Measurements from ENCODE around the gene C1GALT1.
"Not testable (repeated sequence)": the region's sequence is repeated elsewhere in the genome, so short reads cannot be mapped to it uniquely, and the experiment has no call there.

C1GALT1 gene

DNA sequence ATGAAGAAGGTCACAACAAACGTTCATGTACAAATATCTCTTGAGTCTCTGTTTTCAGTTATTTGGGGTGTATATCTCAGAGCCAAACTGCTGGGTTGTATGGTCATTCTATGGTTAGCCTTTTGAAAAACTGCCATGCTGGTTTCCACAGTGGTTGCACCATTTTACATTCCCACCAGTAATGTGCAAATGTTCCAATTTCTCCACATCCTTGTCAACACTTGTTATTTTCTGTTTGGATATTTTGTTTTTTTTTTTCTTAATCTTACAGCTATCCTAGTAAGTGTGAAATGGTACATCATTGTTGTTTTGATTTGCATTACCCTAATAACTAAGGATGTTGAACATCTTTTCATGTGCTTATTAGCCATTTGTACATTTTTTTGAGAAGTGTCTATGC lies 13.0 kb upstream of the C1GALT1 start:
- no peak for DNase-seq (ENCODE audit: low spot score)

DNA sequence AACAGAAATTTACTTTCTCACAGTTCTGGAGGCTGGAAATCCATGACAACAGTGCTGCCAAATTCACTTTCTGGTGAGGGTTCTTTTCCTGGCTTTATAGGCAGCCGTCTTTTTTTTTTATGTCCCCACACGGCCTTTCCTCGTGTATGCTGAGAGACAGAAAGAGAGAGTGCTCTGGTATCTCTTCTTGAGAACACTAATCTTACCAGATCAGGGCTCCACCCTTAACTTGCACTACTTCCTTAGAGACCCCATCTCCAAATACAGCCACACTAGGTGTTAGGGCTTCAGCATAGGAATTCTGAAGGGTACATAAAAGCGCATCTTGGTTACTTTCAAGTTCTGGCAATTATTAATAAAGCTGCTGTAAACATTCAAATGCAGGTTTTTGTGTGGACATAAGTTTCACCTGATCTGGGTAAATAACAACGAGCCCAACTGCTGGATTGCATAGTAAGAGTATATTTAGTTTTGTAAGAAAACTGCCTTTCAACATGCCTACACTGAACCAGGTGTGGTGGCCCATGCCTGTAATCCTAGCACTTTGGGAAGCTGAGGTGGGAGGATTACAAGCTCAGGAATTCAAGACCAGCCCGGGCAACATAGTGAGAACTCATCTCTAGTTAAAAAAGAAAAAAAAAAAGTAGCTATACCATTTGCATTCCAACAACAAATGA lies 8.2 kb upstream of the C1GALT1 start:
- DNase-seq (ENCODE audit: low spot score): no peak

DNA sequence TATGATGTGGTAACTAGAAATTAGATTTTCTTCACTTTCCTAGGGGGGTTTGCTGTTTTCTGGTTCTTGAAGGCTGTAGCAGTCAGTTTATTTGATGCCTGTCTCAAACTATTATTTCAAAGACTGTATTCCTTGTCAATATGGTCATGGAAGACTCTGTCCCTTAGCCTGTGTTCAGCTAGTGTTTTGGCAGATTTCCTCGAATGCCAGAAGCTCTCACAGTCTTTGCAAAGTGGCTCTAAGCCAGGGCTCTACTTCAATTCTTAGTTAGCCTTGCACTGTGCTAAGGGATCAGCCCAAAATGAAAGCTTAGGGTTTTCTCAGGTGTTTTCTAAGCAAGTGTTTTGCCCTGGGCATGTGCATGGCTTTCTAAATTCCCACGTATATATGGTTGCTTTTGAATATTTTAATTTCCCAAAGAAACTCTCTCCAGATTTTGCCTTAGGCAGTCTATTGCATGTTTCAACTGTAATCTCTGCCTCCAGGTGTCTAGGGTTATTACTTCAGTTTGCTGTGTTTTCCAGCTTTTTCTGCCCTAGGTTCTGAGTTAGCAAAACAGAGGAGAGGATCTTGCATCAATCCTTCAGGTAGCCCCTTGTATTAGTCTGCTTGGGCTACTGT lies 7.2 kb upstream of the C1GALT1 start:
- DNase-seq (ENCODE audit: low spot score): no peak

DNA sequence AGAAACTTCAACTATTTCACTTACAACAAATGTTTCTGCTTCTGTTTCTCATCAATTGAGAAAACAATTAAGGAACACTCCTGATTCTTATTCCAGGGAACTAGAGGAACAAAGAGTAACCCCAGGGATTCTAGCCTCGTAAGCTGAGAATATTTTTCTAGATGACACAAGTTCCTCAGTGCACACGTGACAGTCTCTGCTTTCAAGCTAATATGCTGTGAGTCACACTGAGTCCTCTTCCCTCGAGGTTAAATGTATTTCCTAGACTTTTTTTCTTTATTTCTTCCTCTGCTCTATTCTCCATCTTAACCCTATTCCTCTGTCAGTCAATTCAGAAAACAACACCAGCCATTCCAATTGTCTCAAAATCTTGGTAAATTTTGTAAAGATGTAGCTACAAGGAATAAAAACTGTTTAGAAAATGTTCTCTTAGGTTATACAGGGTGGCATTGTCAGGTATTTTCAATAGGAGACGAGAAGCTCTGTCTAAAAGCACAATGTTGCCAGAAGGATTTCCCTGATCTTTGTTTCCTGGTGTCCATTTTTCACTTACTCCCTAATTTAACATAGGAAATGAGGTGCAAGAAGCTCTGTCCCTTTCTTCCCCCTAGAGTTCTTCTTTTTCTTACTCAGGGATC lies 5.8 kb upstream of the C1GALT1 start:
- no peak for DNase-seq (ENCODE audit: low spot score)

DNA sequence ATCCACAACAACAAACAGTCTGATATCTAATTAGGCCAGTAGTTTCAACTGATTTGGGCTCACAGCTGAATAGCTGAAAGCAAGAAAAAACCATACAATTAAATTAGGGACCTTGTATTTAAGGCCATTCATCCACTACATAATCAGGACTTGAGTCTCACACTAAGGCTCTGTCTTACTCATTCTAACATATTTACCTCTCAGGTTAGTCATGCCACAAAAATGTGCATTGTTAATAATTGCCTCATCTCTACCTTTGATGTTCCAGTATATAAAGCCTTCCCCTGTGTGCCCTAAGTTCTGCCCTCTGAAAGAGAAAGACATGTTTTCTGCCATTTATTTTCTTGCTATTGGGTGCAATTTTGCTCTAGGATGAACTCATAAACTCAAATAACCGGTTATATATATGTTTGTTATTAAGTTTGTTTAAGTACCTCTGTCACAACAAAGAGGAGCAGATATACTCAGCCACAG lies 5.3 kb upstream of the C1GALT1 start:
- peak; percentile 30 for DNase-seq (ENCODE audit: low spot score)

DNA sequence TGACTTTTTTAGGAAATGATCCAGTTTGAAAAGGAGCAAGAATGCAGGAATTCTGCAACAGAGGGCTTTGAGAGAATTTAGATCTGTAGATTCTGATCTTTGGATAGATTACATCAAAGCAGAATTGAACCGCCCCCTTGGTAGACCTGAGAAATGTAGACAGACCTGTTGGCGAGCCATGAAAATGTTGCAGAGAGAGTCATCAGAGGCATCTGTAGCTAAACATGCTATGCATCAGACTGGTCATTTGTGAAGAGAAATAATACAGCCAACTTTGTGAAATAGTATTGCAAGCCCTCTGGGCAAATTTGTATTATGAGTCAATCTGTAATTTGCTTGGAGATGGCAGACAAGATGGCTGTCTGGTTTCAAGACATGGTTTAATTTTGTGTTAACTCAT lies 4.3 kb upstream of the C1GALT1 start:
- no peak for DNase-seq (ENCODE audit: low spot score)

DNA sequence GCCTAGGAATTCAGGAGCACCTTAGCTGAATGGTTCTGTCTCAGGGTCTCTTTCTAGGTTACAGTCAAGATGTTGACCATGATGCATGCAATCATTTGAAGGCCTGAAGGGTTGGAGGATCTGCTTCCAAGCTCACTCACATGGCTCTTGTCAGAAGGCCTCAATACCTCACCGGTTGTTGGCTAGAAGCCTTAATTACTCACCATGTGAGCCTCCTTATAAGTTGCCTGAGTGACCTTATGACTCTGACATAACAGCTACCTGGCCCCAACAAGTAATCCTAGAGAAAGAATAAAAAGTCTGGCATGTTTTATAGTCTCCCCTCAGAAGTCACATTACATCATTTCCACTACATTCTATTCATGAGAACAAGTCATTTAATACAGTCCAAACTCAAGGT lies 3.4 kb upstream of the C1GALT1 start:
- no peak for DNase-seq (ENCODE audit: low spot score)

DNA sequence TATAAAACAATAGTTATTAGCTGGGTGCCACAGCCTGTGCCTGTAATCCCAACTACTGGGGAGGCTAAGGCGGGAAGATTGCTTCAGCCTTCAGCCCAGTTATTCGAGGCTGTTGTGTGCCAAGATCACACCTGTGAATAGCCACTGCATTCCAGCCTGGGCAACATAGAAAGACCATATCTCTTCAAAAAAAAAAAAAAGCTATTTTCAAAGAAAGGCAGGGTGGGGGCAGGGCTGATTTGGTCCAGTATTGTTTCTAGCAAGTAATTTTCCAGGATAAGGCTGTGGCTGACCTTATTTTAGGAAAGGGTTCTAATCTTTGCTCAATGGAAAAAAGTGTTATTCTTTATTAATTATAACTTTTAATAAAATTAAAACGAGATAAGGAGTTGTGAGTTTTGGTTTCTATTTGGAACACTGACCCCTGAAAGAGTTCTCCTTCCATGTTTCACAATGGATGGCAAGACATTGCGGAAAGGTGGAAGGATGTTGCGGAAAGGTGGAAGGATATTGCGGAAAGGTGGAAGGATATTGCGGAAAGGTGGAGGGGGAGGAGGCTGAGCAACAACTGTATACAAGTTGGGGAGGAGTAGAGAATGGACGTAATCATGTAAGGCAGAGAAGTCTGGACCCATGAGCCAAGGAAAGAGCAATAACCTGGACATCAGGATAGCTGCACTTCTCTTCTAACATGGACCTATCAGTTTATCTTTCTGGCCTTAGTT lies 1.5 kb upstream of the C1GALT1 start:
- no peak for DNase-seq (ENCODE audit: low spot score)

DNA sequence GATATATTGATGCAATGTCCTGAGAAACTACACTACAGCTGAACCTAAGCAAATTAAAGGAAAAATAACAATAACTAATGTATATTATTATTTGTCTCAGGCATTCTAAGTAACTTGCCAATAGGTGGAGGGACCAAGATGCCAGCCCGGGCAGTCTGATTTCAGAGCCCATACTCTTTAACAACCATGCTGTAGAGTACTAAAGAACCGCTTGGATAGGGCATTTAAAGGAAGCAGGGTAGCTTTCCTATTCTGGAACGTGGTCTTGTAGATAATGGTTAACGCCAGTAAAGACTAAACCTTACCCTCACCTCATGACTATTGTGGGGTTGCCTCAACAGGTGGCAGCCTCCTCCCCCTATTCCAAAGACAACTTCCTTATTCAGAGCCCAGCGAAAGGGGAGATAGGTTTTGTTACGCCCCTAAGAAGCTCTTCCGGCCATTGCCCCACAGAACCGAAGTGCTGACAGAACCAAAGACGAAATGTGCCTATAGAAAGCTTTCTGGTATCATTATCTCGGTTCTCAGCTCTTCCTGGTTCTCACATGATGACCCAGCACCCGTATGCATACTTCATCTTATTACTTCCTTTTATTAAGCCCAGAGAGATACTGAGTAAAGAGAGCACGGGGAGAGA lies 707 bp upstream of the C1GALT1 start:
- peak; percentile 44 for DNase-seq (ENCODE audit: low spot score)

DNA sequence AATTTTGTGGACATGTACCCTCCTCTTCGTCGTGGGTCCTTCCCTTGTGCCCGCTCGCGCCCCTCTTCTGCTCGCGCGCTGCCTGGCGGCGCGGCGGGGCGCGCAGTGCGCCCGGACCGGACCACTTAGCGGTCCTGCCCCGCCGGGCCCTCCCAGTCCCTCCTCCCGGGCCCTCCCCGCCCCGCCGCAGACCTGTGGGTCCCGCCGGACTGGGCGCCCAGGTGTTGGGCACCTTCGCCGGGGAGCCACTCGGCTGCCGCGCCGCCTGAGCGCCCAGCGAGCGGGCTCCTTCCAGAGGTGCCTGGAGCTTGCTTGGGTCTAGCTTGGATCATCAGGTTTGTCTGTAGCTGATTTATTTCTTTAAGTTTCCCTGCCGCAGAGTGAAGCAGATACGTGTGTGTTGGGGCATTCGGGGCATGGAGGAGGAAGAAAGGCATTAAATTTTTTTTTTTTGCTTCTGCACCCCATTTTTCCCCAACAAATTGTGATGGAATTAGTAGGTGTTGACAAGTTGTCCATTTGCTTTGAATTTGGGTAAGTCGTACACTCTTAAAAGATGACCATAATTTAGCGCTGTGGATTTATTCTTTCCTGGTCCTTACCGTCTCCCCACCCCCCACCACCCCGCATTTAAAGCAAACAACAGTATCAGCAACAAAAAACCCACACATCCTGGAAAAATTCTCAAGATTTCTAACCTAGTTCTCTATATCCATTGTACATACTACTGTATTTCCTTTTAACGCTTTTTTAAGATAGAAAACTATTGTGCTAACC lies 905 bp downstream of the C1GALT1 start:
- DNase-seq (ENCODE audit: low spot score): peak; percentile 30

DNA sequence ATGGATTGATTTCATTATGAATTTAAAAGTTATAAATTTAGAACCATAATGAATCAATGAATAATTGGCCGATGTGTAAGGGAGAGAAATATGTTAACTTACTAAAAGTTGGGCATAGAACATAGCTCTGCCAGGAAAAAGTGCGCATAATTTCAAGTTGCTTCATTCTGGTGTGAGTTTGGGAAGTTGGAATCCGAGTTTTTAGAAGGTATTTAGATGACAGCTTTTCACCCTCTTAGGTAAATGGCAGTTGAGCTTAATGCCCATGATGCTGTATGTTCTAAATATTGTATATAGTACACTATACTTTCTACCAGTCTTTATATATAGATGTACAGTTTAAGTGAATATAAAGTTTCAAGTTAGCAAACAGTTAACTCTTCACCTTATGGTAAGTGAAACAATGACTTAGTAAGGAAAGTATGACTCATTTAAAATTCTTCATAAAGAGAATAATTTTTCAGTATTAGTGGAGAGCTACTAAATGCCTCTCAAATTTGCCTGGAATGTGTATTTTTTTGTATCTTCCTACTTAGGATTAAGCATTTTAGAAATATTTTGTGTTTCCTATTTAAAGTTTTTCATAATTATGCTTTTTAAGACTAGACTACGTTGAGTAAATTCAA lies 1.6 kb downstream of the C1GALT1 start:
- no peak for DNase-seq (ENCODE audit: low spot score)

DNA sequence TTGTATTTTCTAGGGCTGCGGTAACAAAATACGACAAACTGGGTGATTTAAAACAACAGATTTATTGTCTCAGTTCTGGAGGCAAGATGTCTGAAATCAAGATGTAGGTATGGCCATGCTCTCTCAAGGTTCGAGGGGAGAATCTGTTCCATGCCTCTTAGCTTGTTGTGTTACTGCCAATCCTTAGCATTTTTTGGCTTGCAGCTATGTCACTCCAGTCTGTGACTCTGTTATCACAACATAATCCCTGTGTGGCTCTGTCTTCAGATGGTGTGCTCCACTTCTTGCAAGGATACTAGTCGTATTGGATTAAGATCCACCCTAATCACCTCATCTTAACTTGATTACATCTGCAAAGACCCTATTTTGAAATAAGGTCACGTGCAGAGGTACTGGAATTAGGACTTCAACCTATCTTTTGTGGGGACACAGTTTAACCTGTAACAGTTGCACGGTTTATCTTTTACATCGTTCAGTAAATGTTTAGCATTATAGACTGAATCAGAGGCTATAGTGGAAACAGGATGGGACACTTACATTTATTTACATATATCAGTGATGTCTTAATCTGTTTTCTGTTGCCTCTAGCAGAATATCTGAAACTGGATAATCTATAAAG lies 3.1 kb downstream of the C1GALT1 start:
- no peak for DNase-seq (ENCODE audit: low spot score)

DNA sequence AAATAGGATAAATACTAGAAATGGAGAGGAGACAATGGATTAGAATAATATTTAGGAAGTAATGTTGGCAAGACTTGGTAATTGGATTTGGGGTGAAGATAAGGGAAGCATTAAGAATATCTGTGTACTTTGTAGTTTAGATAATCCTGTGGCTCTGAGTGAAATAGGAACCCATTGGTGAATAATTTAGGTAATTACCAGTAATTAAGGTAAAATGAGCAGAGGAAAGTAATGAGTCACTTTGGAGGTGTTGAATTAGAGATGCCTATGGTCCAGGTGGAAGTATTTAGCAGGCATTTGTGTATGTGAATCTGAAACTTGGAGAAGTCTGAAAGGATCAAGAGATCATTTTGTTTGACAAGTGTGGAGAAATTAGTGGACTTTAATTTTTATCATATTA lies 5.7 kb downstream of the C1GALT1 start:
- no peak for DNase-seq (ENCODE audit: low spot score)

DNA sequence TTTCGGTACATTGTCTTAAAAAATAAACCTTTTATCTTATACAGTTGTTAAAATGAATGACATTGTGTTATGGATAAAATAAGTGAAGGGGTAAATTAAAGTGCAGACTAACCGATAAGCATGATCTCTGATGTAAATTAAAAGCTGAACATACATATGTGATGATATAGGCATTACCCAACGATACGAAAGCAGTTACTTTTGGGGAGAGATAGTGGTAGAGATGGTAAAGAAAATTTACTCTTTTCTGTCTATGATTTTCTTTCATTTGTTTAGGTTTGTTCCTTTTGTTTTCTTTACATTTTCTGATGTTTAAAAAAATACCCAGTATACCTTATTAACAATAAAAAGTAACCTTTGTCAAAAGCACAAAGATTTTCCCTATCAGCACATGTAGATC lies 6.4 kb downstream of the C1GALT1 start:
- DNase-seq (ENCODE audit: low spot score): no peak

DNA sequence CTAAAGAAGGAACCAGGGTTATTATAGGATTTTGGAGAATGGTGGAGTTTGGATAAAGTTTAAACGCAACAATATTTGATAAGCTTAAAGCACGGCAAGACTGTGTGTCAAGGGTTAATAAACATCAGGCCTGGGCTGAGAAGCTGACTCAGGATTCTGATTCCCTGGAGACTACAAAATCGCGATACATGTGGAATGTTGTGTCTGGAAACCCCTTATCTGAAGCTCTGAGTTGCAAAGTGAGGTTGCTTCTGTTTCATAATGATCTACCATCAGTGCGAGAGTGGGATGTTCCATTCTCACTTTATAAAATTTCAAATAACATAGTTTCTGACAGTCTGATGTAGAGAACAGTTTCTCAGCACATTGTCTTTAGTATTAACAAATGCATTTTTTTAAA lies 7.8 kb downstream of the C1GALT1 start:
- no peak for DNase-seq (ENCODE audit: low spot score)

DNA sequence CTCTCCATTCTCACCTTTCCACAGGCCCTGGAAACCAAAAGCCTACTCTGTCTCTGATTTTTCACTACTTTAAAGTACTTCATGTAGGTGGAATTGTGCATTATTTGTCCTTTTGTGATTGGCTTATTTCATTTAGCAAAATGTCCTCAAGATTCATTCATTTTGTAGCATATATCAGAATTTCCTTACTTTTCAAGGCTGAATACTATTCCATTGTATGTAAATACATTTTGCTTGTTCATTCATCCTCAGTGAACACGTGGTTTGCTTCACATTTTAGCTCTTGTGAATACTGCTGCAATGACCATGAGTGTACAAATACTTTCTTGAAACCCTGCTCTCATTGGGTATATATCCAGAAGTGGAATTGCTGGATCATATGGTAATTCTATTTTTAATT lies 8.8 kb downstream of the C1GALT1 start:
- DNase-seq (ENCODE audit: low spot score): no peak

DNA sequence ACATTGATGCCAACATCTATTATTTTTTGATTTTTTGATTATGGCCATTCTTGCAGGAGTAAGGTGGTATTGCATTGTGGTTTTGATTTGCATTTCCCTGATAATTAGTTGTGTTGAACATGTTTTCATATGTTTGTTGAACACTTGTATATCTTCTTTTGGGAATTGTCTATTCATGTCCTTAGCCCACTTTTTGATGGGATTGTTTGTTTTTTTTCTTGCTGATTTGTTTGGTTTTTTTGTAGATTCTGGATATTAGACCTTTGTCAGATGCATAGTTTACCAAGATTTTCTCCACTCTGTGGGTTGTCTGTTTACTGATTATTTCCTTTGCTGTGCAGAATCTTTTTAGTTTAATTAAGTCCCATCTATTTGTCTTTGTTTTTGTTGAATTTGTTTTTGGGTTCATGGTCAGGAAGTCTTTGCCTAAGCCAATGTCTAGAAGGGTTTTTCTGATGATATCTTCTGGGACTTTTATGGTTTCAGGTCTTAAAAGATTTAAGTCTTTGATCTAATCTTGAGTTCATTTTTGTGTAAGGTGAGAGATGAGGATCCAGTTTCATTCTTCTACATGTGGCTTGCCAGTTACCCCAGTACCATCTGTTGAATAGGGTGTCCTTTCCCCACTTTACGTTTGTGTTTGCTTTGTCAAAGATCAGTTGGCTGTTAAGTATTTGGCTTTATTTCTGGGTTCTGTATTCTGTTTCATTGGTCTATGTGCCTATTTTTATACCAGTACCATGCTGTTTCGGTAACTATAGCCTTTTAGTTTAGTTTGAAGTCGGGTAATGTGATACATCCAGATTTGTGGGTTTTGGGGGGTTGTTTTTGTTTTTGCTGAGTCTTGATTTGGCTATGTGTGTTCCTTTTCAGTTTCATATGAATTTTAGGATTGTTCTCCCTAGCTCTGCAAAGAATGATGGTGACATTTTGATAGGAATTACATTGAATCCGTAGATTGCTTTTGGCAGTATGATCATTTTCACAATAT lies 10.7 kb downstream of the C1GALT1 start:
- not testable (repeated sequence) for DNase-seq (ENCODE audit: low spot score)

DNA sequence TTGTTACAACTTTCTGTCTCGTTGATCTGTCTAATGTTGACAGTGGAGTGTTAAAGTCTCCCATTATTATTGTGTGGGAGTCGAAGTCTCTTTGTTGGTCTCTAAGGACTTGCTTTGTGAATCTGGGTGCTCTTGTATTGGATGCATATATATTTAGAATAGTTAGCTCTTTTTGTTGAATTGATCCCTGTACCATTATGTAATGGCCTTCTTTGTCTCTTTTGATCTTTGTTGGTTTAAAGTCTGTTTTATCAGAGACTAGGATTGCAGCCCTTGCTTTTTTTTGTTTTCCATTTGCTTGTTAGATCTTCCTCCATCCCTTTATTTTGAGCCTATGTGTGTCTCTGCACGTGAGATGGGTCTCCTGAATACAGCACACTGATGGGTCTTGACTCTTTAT lies 17.2 kb downstream of the C1GALT1 start:
- DNase-seq (ENCODE audit: low spot score): not testable (repeated sequence)

DNA sequence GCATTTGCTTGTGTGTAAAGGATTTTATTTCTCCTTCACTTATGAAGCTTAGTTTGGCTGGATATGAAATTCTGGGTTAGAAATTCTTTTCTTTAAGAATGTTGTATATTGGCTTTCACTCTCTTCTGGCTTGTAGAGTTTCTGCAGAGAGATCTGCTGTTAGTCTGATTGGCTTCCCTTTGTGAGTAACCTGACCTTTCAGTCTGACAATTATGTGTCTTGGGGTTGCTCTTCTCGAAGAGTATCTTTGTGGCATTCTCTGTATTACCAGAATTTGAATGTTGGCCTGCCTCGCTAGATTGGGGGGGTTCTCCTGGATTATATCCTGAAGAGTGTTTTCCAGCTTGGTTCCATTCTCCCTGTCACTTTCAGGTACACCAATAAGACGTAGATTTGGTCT lies 17.9 kb downstream of the C1GALT1 start:
- not testable (repeated sequence) for DNase-seq (ENCODE audit: low spot score)

Data from HuH-7 (cell line).